ENCODE results near the gene CADPS2. TPM values are rescaled to one million over a fixed set of nuclear protein-coding genes. Genes with fewer than 3 reads are reported as not detected.
A peak's percentile ranks its signal among the peaks of the same experiment; 100 is the strongest.

The CADPS2 gene
- total RNA-seq (11.3 TPM), polyA plus RNA-seq (ENCODE audit: insufficient read depth in 1 of 8, insufficient read length in 8 of 8, low replicate concordance in 1 of 8) (1 to 10 TPM; 4.4 to 8.9 (median 7.4) TPM)
- long read RNA-seq, donor 1 = 0 reads
- long read RNA-seq, donor 2 = 0 reads
- long read RNA-seq, donor 3 = 0 reads
- long read RNA-seq, donor 4 = 0 reads
- long read RNA-seq, donor 5 = 0 reads
- long read RNA-seq, donor 6 = 0 reads
- long read RNA-seq, donor 7 = 0 reads
- long read RNA-seq, donor 8 = 0 reads
- long read RNA-seq, donor 9 = 0 reads
- long read RNA-seq, donor 10 = 0 reads
- long read RNA-seq, donor 11 = 0 reads

DNA sequence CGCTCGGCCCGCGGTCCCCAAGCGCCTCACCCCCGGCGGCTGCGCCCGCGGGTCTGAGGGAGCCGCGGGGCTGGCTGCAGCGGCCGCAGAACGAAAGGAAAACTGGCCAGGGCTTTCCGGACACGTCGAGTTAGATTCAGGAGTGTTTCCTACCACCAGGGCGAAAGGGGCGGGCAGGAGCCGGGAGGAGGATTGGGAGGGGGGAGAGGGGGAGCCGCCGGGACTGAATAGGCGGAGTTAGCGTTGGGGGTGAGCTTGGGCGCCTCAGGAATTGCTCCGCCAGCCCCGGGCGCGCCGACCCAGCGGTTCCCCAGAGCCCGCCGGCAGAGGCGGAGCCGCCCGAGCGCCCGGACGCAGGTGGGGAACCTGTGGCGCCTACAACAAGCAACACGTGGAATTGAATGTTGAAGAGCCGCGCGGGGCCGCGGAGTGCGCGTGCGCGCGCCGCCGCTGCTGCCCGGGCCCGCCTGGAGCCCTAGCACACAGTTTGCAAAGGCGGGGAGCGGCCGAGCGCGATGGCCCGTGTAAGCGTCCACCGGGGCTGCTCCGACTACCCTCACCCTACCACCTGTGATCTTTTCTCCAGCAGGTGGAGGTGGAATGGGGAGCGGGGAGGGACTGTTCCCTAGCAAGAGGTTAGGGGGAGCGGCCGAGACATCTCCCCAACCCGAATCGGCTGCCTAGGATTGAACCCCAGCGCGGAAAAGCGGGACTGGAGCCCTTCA lies at the start of gene CADPS2:
Gene CADPS2 (minus strand): TSS at position 104 of the 725 bp plus-strand sequence. CDS start 123 bp downstream, outside the sequence.
- Histone ChIP-seq H3K9me3 (replicated peaks; ENCODE audit: control insufficient read depth, low read depth, low read length) (no peaks in the 10 kb centered on the region), H3K36me3 (ENCODE audit: control insufficient read depth, insufficient read depth, low read length) (no peaks in the 10 kb centered on the region), H3K4me3 (ENCODE audit: low read length) (peak within 1 kb of the TSS; percentile 65), H3K27me3 (ENCODE audit: control insufficient read depth, insufficient read depth, low read length) (peaks cover 13% of the 10 kb centered on the region), H3K27ac (ENCODE audit: low read length) (peak within 1 kb of the TSS; percentile 71), H3K4me1 (ENCODE audit: control insufficient read depth, insufficient read depth, low read length) (peaks cover 6% of the 10 kb centered on the region)
- under 1% methylated on average over 60 of the region's 73 CpGs for WGBS (ENCODE audit: insufficient coverage)
- DNase-seq = peak; percentile 91

DNA sequence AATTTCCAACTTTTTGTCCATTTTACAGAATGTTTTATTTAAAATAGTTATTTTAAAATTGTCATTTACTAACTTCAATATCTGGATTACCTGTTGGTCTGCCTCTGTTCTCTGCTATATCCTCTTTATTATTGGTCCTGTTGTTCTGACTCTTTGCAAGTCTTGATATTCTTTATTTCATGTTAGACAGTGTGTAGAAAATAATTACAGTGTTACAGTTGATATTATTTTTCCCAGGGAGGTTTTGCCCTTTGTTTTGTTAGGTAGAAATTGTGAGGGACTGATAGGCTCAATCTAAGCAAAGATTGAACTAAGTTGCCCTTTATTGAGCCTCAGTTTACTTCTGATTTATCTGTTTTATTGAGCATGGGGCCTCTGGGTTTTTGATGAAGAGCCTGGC lies 49.4 kb upstream of the CADPS2 start:
- Histone ChIP-seq H3K27ac (ENCODE audit: low read length) (no peak overlapping the region), H3K9me3 (replicated peaks; ENCODE audit: control insufficient read depth, low read depth, low read length) (no peaks in the 10 kb centered on the region), H3K4me1 (ENCODE audit: control insufficient read depth, insufficient read depth, low read length) (no peaks in the 10 kb centered on the region), H3K4me3 (ENCODE audit: low read length) (no peak overlapping the region), H3K36me3 (ENCODE audit: control insufficient read depth, insufficient read depth, low read length) (no peaks in the 10 kb centered on the region), H3K27me3 (ENCODE audit: control insufficient read depth, insufficient read depth, low read length) (no peaks in the 10 kb centered on the region)
- DNase-seq = no peak

DNA sequence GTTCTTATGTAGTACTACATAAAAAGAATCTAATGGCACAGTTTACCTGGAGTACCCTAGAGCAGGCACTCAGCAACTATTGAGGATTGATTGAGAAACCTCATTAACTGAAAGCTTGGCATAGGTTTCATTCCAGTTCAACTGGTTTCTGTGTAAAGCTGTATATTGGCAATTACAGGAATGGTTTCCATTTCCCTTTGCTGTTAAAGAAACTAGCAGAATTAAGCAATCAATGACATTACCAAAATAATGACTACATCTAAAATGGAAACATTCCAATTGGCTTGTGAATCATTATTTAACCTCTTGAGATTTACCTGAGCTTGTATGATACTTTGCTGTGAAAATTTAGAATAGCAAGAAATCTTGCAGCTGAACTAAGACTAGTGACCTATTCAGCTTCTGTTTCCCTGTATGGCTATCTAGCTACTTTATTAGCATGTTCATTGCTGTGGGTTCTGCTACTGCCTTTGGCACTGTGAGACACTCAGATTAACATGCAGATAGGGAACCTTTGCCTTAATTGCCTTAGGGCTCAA lies 33.5 kb upstream of the CADPS2 start:
- Histone ChIP-seq H3K27ac (ENCODE audit: low read length) (no peak overlapping the region), H3K4me1 (ENCODE audit: control insufficient read depth, insufficient read depth, low read length) (no peaks in the 10 kb centered on the region)
- DNase-seq = no peak

DNA sequence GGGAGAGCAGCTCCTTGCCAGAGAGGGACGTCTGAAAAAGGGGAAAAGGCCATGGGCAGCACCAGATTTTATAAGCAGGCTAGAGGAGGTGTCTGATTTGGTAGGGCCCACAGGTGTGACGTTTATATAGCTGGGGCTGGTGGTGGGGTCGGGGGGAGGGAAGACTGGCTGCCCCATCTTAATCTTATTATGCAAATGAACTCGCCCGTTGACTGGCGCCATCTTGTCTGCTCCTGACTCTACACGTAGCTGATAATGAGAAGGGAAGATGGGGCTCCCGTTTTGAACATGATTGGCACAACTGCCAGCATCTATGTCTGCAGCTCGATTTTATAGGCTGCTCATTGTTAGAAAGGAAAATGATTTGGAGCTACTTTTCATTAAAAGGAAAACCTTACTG lies 28.6 kb upstream of the CADPS2 start:
- Histone ChIP-seq H3K36me3 (ENCODE audit: control insufficient read depth, insufficient read depth, low read length) (no peaks in the 10 kb centered on the region), H3K4me3 (ENCODE audit: low read length) (no peak overlapping the region), H3K27me3 (ENCODE audit: control insufficient read depth, insufficient read depth, low read length) (no peaks in the 10 kb centered on the region), H3K27ac (ENCODE audit: low read length) (no peak overlapping the region), H3K9me3 (replicated peaks; ENCODE audit: control insufficient read depth, low read depth, low read length) (no peaks in the 10 kb centered on the region), H3K4me1 (ENCODE audit: control insufficient read depth, insufficient read depth, low read length) (no peaks in the 10 kb centered on the region)
- DNase-seq = no peak
- WGBS (ENCODE audit: insufficient coverage) = 87% methylated on average over 6 of the region's 9 CpGs

More for the DNA sequence above, 33.5 kb upstream of the CADPS2 start:
- Histone ChIP-seq H3K9me3 (replicated peaks; ENCODE audit: control insufficient read depth, low read depth, low read length) (no peaks in the 10 kb centered on the region), H3K27me3 (ENCODE audit: control insufficient read depth, insufficient read depth, low read length) (no peaks in the 10 kb centered on the region), H3K4me3 (ENCODE audit: low read length) (no peak overlapping the region), H3K36me3 (ENCODE audit: control insufficient read depth, insufficient read depth, low read length) (no peaks in the 10 kb centered on the region)

DNA sequence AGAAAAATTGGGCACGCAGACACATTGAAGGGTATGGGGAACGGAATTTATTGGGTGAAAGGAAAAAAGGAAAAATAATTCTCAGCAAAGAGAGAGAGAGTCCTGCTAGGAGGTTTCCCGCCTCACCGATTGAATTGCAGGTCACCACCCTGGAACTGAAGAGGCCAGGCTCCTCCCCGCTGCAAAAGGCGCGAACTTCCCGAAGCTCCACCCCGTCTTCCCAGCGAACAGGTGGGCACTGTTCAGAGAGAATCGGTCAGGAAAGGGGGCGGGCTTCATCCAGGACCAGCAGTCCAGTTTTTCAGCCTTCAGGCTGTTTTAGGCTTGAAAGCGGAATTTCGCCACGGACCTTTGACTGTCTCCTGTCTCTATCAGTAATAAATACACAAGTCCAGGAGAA lies 27.3 kb upstream of the CADPS2 start:
- H3K27me3 ChIP-seq (ENCODE audit: control insufficient read depth, insufficient read depth, low read length) = no peaks in the 10 kb centered on the region
- 92% methylated on average over 15 of the region's 15 CpGs for WGBS (ENCODE audit: insufficient coverage)
- H3K9me3 ChIP-seq (replicated peaks; ENCODE audit: control insufficient read depth, low read depth, low read length) = no peaks in the 10 kb centered on the region
- no peak overlapping the region for H3K4me3 ChIP-seq (ENCODE audit: low read length)
- DNase-seq = no peak
- H3K27ac ChIP-seq (ENCODE audit: low read length) = no peak overlapping the region
- no peaks in the 10 kb centered on the region for H3K36me3 ChIP-seq (ENCODE audit: control insufficient read depth, insufficient read depth, low read length)
- H3K4me1 ChIP-seq (ENCODE audit: control insufficient read depth, insufficient read depth, low read length) = no peaks in the 10 kb centered on the region

DNA sequence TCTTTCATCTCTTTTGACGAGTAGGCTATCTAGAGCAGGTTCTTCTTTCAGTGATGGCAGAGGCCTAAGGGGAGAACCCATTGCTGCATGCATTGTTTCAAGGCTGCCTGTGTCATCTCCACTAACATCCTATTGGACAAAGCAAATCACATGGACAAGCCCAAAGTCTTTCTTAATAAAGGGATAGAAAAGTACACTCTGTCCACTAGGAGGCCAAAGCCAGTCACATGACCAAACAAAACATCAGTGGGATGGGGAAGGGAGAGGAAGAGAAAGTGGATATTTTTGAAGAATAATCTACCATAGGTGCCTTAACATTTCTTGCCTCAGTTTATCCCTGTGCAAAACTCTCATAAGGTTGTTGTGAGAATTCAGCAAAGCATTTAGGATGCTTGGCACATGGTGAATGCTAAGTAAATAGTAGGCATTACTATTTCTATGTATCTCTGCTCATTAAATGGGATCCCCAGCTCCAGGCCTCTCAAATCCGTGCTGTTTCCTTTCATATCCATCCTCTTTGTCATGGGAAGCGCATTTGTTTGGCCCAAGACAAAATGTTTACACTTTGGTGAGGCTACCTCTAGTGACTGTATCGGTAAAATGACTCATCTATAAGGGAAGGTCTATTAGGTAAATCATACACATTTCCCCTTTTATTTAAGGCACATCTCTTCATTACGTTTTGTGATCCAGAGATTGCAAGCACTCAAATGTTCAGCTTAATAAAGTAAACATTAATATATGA lies 16.7 kb upstream of the CADPS2 start:
- H3K9me3 ChIP-seq (replicated peaks; ENCODE audit: control insufficient read depth, low read depth, low read length) = no peaks in the 10 kb centered on the region
- no peaks in the 10 kb centered on the region for H3K4me1 ChIP-seq (ENCODE audit: control insufficient read depth, insufficient read depth, low read length)
- WGBS (ENCODE audit: insufficient coverage) = no CpG with 5 or more reads among the region's 5 CpGs
- no peak overlapping the region for H3K4me3 ChIP-seq (ENCODE audit: low read length)
- H3K27me3 ChIP-seq (ENCODE audit: control insufficient read depth, insufficient read depth, low read length) = no peaks in the 10 kb centered on the region
- DNase-seq = no peak
- no peak overlapping the region for H3K27ac ChIP-seq (ENCODE audit: low read length)
- no peaks in the 10 kb centered on the region for H3K36me3 ChIP-seq (ENCODE audit: control insufficient read depth, insufficient read depth, low read length)

DNA sequence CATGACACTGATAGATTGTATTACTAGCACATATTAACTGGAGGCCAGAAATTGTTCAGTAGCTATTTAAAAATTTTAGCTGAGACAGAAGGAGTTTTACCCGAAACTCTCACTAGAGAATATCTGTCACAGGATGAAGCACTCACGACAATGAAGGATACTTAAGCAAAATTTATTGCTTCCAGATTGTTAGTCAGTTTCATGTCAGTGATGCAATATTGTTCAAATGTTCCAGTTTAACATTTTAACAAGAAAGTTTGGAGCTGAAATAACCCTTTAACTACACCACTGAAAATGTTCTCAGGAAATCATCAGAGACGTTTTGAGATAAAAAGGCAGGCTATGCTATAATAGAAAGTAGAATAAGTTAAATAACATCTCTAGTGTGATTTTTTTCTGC lies 15.0 kb upstream of the CADPS2 start:
- H3K4me1 ChIP-seq (ENCODE audit: control insufficient read depth, insufficient read depth, low read length) = no peaks in the 10 kb centered on the region
- H3K9me3 ChIP-seq (replicated peaks; ENCODE audit: control insufficient read depth, low read depth, low read length) = no peaks in the 10 kb centered on the region
- H3K27me3 ChIP-seq (ENCODE audit: control insufficient read depth, insufficient read depth, low read length) = no peaks in the 10 kb centered on the region
- no peak overlapping the region for H3K27ac ChIP-seq (ENCODE audit: low read length)
- WGBS (ENCODE audit: insufficient coverage) = no CpG with 5 or more reads among the region's 3 CpGs
- H3K36me3 ChIP-seq (ENCODE audit: control insufficient read depth, insufficient read depth, low read length) = no peaks in the 10 kb centered on the region
- no peak overlapping the region for H3K4me3 ChIP-seq (ENCODE audit: low read length)
- peak; percentile 6 for DNase-seq

DNA sequence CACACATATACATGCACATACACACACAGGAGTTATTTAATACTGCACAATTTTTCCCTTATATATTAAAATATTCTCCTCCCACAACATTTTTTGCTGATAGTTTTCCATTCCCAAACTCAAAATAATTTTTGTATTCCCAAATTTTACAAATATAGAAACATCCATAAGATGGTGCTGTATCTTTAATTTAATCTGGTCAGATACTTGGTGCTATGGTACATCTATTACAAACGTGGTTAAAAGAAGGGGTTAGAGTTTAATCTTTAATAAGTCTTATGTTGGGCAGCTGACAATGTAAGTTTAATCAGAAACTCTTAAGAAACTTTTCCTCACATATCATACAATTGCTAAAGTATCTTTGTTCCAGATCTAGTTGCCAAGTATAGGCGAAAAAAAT lies 10.2 kb upstream of the CADPS2 start:
- no peaks in the 10 kb centered on the region for H3K4me1 ChIP-seq (ENCODE audit: control insufficient read depth, insufficient read depth, low read length)
- H3K36me3 ChIP-seq (ENCODE audit: control insufficient read depth, insufficient read depth, low read length) = no peaks in the 10 kb centered on the region
- no peak overlapping the region for H3K4me3 ChIP-seq (ENCODE audit: low read length)
- no peaks in the 10 kb centered on the region for H3K9me3 ChIP-seq (replicated peaks; ENCODE audit: control insufficient read depth, low read depth, low read length)
- WGBS (ENCODE audit: insufficient coverage) = no CpG with 5 or more reads among the region's 2 CpGs
- H3K27me3 ChIP-seq (ENCODE audit: control insufficient read depth, insufficient read depth, low read length) = no peaks in the 10 kb centered on the region
- no peak overlapping the region for H3K27ac ChIP-seq (ENCODE audit: low read length)
- no peak for DNase-seq

DNA sequence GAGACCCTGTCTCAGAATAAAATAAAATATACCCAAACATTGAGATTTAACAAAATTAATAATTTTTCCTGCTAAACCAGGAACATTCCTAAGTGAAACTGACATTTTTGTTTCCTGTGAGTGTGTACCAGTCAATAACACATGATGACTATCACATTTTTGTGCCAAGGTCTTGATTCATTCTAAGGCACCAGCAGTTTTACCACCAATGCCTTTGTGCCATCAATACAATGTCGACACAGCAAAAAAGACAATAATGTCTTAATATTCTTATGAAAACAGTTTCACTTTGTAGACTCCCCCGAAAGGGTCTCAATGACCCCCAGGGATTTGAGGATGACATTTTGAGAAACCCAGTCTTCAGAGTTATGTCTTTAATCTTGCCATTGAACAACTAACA lies 7.2 kb upstream of the CADPS2 start:
- Histone ChIP-seq H3K9me3 (replicated peaks; ENCODE audit: control insufficient read depth, low read depth, low read length) (no peaks in the 10 kb centered on the region), H3K4me1 (ENCODE audit: control insufficient read depth, insufficient read depth, low read length) (no peaks in the 10 kb centered on the region), H3K27ac (ENCODE audit: low read length) (no peak overlapping the region), H3K36me3 (ENCODE audit: control insufficient read depth, insufficient read depth, low read length) (no peaks in the 10 kb centered on the region), H3K4me3 (ENCODE audit: low read length) (no peak overlapping the region), H3K27me3 (ENCODE audit: control insufficient read depth, insufficient read depth, low read length) (no peaks in the 10 kb centered on the region)
- no CpG with 5 or more reads among the region's 2 CpGs for WGBS (ENCODE audit: insufficient coverage)
- no peak for DNase-seq

DNA sequence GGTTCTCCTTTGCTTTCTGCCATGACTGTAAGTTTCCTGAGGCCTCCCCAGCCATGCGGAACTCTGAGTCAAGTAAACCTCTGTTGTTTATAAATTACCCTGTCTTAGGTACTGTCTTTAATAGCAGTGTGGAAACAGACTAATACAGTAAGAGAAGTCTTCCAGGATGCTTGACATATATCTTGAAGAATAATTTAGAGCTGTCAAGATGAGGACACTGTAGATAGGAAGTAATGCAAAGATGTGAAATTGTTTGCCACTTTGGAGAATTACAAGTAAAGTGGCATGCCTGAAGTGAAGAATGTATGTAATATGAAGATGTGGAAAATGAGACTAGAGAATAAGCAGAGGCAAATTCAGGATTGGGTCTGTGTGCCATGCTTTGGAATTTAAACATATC lies 2.9 kb upstream of the CADPS2 start:
- no peak for DNase-seq
- H3K9me3 ChIP-seq (replicated peaks; ENCODE audit: control insufficient read depth, low read depth, low read length) = no peaks in the 10 kb centered on the region
- H3K4me1 ChIP-seq (ENCODE audit: control insufficient read depth, insufficient read depth, low read length) = peaks cover 6% of the 10 kb centered on the region
- no CpG with 5 or more reads among the region's 1 CpG for WGBS (ENCODE audit: insufficient coverage)
- H3K36me3 ChIP-seq (ENCODE audit: control insufficient read depth, insufficient read depth, low read length) = no peaks in the 10 kb centered on the region
- peaks cover 12% of the 10 kb centered on the region for H3K27me3 ChIP-seq (ENCODE audit: control insufficient read depth, insufficient read depth, low read length)
- no peak overlapping the region for H3K4me3 ChIP-seq (ENCODE audit: low read length)
- no peak overlapping the region for H3K27ac ChIP-seq (ENCODE audit: low read length)
